Thyroid gland (tissue), 4 donors: ENCODE measurements around the gene VPS72. TPM values are rescaled to one million over a fixed set of nuclear protein-coding genes. Genes with fewer than 3 reads are reported as not detected.

Experiments
- DNase-seq, 2 donors: peaks; one replicate each; pipeline ENCODE4 v3.0.0-alpha.2; 2019
- H3K27ac ChIP-seq, 3 donors: fragments of 200-600 bp; sonication (generic); 1 replicate in 2 of 3; 2 replicates in 1 of 3; pipeline ENCODE4 v1.5.1; 2016 to 2019; ENCODE audit warnings: mild to moderate bottlenecking in 1 of 3, moderate library complexity in 1 of 3
- H3K27me3 ChIP-seq: fragments of 200-600 bp; sonication (generic); one replicate; pipeline ENCODE4 v1.5.1; 2019
- H3K36me3 ChIP-seq, 2 donors: fragments of 200-600 bp; sonication (generic); one replicate each; pipeline ENCODE4 v1.5.1; 2016 to 2019
- H3K4me1 ChIP-seq, 2 donors: fragments of 200-600 bp; sonication (generic); one replicate each; pipeline ENCODE4 v1.5.1; 2017 to 2019
- H3K4me3 ChIP-seq, 3 donors: fragments of 200-600 bp; sonication (generic); replicated peaks in 1 of 3; 1 replicate in 2 of 3; 2 replicates in 1 of 3; pipeline ENCODE4 v1.5.1; 2016; ENCODE audit warnings: mild to moderate bottlenecking in 1 of 3
- H3K9me3 ChIP-seq: fragments of 200-600 bp; sonication (generic); one replicate; pipeline ENCODE4 v1.5.1; 2017
- CTCF ChIP-seq, 6 experiments: fragments of 200-600 bp in 3 of 6; fragments of 450-650 bp in 3 of 6; sonication (generic) in 3 of 6; IDR thresholded peaks; one replicate each; pipeline ENCODE4 v1.5.1; 2016 to 2019; ENCODE audit warnings: antibody characterized with exemption in 6 of 6, mild to moderate bottlenecking in 2 of 6, inconsistent platforms in 1 of 6, moderate library complexity in 1 of 6
- POLR2A ChIP-seq, 2 donors: fragments of 450-650 bp; IDR thresholded peaks; one replicate each; pipeline ENCODE4 v1.6.1; 2017; ENCODE audit warnings: antibody characterized with exemption in 2 of 2, mild to moderate bottlenecking in 2 of 2, moderate library complexity in 1 of 2
- WGBS, 2 donors: methylation state at CpG; one replicate each; pipeline ENCODE4 v1.1.5; 2017; 5-methylcytosine and 5-hydroxymethylcytosine counted together
- intact Hi-C: fragments of 100-400 bp; cut with DNase I; formaldehyde crosslinking; loops from one replicate; pipeline ENCODE4 v1.15.1; 2023
- total RNA-seq, 4 donors: library from RNA; depleted of rRNA; stranded (reverse); fragments of >200 nt; gene quantifications; one replicate each; pipeline ENCODE4 v1.2.3, GENCODE V29; 2016

The VPS72 gene
- total RNA-seq, 4 donors from 2014 or later, result 36.9 to 47.5 (median 39.9) TPM

- Histone ChIP-seq H3K27me3 (no peaks in the 10 kb centered on the region), H3K4me1 (peaks cover 20 to 25% of the 10 kb centered on the region in 2 donors), H3K27ac (no peak overlapping the region), H3K4me3 (no peak overlapping the region), H3K36me3 (no peaks in the 10 kb centered on the region), H3K9me3 (no peaks in the 10 kb centered on the region)
- intact Hi-C loops, result no loop called here
- 53 to 73% methylated on average over 3 to 5 of the region's 5 CpGs for WGBS, 2 donors
- DNase-seq, result no peak
- TF ChIP-seq CTCF (IDR thresholded peaks at IDR 0.05) (no peak), POLR2A (IDR thresholded peaks at IDR 0.05) (no peak)
Observed at GRCh38 chr1:151142411-151143056, 47.5 kb downstream of the VPS72 start.

GRCh38 chr1:151137789-151138188 lies 52.2 kb downstream of the VPS72 start:
- 78 to 83% methylated on average over 7 of the region's 7 CpGs for WGBS, 2 donors
- Histone ChIP-seq H3K36me3 (no peaks in the 10 kb centered on the region), H3K9me3 (no peaks in the 10 kb centered on the region), H3K4me3 (no peak overlapping the region), H3K4me1 (no peaks in the 10 kb centered on the region), H3K27ac (no peak overlapping the region), H3K27me3 (no peaks in the 10 kb centered on the region)
- intact Hi-C loops, result no loop called here
- no peak for DNase-seq
- no peak for TF ChIP-seq CTCF (IDR thresholded peaks at IDR 0.05)
- TF ChIP-seq POLR2A (IDR thresholded peaks at IDR 0.05), result no peak

DNA sequence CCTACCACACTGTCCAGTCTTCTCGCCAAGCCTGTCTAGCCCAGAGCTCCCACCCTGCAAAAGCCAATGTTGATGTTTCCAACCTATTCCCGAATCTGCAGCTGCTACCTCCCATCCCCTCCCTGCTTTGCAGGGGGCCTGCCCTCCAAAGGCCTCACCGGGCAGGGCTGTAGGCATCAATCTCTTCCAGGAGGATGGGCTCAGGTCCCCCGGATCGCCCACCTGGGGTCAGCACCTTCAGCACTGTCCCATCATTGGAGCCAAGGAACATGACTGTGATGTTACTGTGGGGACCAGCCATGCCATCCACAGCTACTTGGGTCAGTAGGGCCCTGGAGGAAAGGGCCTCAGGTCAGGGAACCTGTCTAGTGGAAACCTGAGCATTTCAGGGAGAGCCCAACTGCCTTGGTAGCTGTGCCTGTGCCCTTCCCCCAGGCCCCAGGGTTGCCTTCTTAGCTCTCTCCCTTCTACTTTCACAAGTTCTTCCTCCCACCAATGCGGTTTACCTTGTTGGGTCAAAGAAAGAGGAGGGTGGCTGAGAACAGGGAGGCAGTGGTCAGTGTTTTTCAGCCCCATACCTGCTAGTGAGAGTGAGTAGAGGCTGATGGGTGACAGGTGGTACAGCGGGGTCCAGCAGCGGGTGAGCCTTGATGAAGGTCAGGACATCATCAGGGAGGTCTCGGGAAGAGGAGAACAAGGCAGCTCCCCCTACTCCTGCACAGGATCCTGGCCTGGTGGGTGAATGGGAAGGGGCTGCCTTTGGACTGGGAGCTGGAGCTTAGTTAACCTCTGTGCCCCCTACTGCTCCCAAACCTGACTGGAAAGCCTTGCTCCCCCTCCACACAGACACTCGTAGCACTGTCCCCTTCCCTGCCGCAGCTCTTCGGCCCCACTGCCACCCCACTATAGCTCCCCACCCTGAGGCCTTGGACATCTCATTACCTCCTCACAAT lies 54.3 kb downstream of the VPS72 start:
- H3K4me1 ChIP-seq, result peaks cover 7 to 9% of the 10 kb centered on the region in 2 donors

DNA sequence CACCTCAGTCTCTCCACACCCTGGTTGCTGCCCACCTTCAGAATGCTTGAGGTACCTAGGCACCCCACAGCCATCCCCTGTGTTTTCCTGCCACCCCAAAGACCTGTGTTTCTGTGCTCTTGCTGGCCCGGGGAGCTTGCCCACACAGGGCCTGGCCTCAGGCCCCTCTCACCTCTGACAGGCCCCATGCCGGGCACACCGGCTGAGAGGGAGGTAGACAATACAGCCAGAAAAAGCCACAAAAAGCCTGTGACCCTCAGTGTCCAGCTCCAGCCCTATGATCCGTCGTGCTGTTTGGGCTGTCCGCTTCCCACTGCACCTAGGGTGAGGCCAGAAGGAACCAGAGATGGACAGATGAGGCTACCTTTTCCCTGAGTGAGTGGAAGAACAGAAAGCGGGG lies 55.0 kb downstream of the VPS72 start:
- no peak for DNase-seq
- H3K27me3 ChIP-seq, result no peaks in the 10 kb centered on the region
- TF ChIP-seq CTCF (IDR thresholded peaks at IDR 0.05), result no peak
- TF ChIP-seq POLR2A (IDR thresholded peaks at IDR 0.05), result no peak
- peaks cover 7 to 10% of the 10 kb centered on the region in 2 donors for H3K4me1 ChIP-seq
- no peak overlapping the region for H3K4me3 ChIP-seq
- intact Hi-C loops, result no loop called here
- H3K9me3 ChIP-seq, result no peaks in the 10 kb centered on the region
- H3K36me3 ChIP-seq, result no peaks in the 10 kb centered on the region
- no peak overlapping the region for H3K27ac ChIP-seq
- WGBS, 2 donors, result 95 to 97% methylated on average over 4 to 5 of the region's 7 CpGs

More for the DNA sequence above, 54.3 kb downstream of the VPS72 start:
- no peak for DNase-seq
- intact Hi-C loops, result no loop called here
- 85 to 89% methylated on average over 10 to 12 of the region's 12 CpGs for WGBS, 2 donors
- Histone ChIP-seq H3K9me3 (no peaks in the 10 kb centered on the region), H3K36me3 (no peaks in the 10 kb centered on the region), H3K27ac (no peak overlapping the region), H3K27me3 (no peaks in the 10 kb centered on the region), H3K4me3 (no peak overlapping the region)
- TF ChIP-seq CTCF (IDR thresholded peaks at IDR 0.05) (no peak), POLR2A (IDR thresholded peaks at IDR 0.05) (no peak)

- no peaks in the 10 kb centered on the region for H3K27me3 ChIP-seq
- no peak for DNase-seq
- TF ChIP-seq CTCF (IDR thresholded peaks at IDR 0.05) (no peak), POLR2A (IDR thresholded peaks at IDR 0.05) (no peak)
- no peak overlapping the region for H3K4me3 ChIP-seq
- WGBS, 2 donors, result 88 to 90% methylated on average over 2 to 3 of the region's 3 CpGs
- peaks cover 7 to 10% of the 10 kb centered on the region in 2 donors for H3K4me1 ChIP-seq
- intact Hi-C loops, result no loop called here
- no peaks in the 10 kb centered on the region for H3K9me3 ChIP-seq
- H3K36me3 ChIP-seq, result no peaks in the 10 kb centered on the region
- H3K27ac ChIP-seq, result no peak overlapping the region
Observed at GRCh38 chr1:151134396-151134795, 55.6 kb downstream of the VPS72 start.
